Keratinocyte (primary cell): Measurements from ENCODE around the gene FNIP2. TPM values are rescaled to one million over a fixed set of nuclear protein-coding genes. Genes with fewer than 3 reads are reported as not detected.

Experiments
- DNase-seq: peaks from one replicate; pipeline ENCODE4 v3.0.0-alpha.2; 2011; ENCODE audit warnings: low read depth, missing footprints, low spot score
- FAIRE-seq: peaks from 2 replicates; lab custom pipeline; 2011; peaks lifted over from hg19 to GRCh38; lab: Jason Lieb, UNC
- H2AFZ ChIP-seq: 2 replicates; pipeline ENCODE4 v1.6.0; 2012; ENCODE audit warnings: low read length, control low read depth, inconsistent platforms; ENCODE audit not compliant: control insufficient read depth
- H3K27ac ChIP-seq: 2 replicates; pipeline ENCODE4 v1.5.1; 2011; ENCODE audit warnings: low read length; ENCODE audit not compliant: control insufficient read depth, insufficient read depth
- H3K27me3 ChIP-seq: 3 replicates; pipeline ENCODE4 v1.6.0; 2011; ENCODE audit warnings: low read length; ENCODE audit not compliant: control insufficient read depth, insufficient read depth; ENCODE audit errors: extremely low read depth
- H3K36me3 ChIP-seq, 2 experiments: 2 replicates in 1 of 2; 3 replicates in 1 of 2; pipeline ENCODE4 v1.5.1; 2011; ENCODE audit warnings: low read length in 2 of 2, mild to moderate bottlenecking in 1 of 2; ENCODE audit not compliant: control insufficient read depth in 2 of 2, insufficient read depth in 2 of 2; ENCODE audit errors: extremely low read depth in 1 of 2
- H3K4me1 ChIP-seq: 3 replicates; pipeline ENCODE4 v1.5.1; 2011; ENCODE audit warnings: low read length; ENCODE audit not compliant: control insufficient read depth, insufficient read depth; ENCODE audit errors: extremely low read depth
- H3K4me2 ChIP-seq: 3 replicates; pipeline ENCODE4 v1.6.0; 2011; ENCODE audit warnings: low read depth, low read length; ENCODE audit not compliant: control insufficient read depth, insufficient read depth; ENCODE audit errors: extremely low read depth
- H3K4me3 ChIP-seq, 3 experiments: fragments of 200-600 bp in 1 of 3; sonication (generic) in 1 of 3; 2 replicates in 2 of 3; 3 replicates in 1 of 3; pipeline ENCODE4 v1.5.1; 2011 to 2016; ENCODE audit warnings: low read length in 3 of 3, mild to moderate bottlenecking in 3 of 3, control low read depth in 2 of 3, inconsistent platforms in 1 of 3, low read depth in 1 of 3, mixed read lengths in 1 of 3, mixed run types in 1 of 3, moderate library complexity in 1 of 3; ENCODE audit not compliant: control insufficient read depth in 2 of 3, insufficient read depth in 2 of 3; ENCODE audit errors: extremely low read depth in 1 of 3
- H3K79me2 ChIP-seq: 2 replicates; pipeline ENCODE4 v1.6.0; 2012; ENCODE audit warnings: low read length; ENCODE audit not compliant: control insufficient read depth, insufficient read depth
- H3K9ac ChIP-seq: 3 replicates; pipeline ENCODE4 v1.6.0; 2011; ENCODE audit warnings: low read length; ENCODE audit not compliant: control insufficient read depth, insufficient read depth; ENCODE audit errors: extremely low read depth
- H3K9me1 ChIP-seq: 3 replicates; pipeline ENCODE4 v1.6.0; 2011; ENCODE audit warnings: low read length; ENCODE audit not compliant: control insufficient read depth, insufficient read depth; ENCODE audit errors: extremely low read depth
- H3K9me3 ChIP-seq: 2 replicates; pipeline ENCODE4 v1.5.1; 2012; ENCODE audit warnings: low read depth, low read length; ENCODE audit not compliant: control insufficient read depth
- H4K20me1 ChIP-seq: 3 replicates; pipeline ENCODE4 v1.6.0; 2011; ENCODE audit warnings: low read length; ENCODE audit not compliant: control insufficient read depth, insufficient read depth; ENCODE audit errors: extremely low read depth
- CTCF ChIP-seq, 3 experiments: IDR thresholded peaks in 1 of 3; conservative IDR thresholded peaks in 1 of 3; optimal IDR thresholded peaks in 1 of 3; 2 replicates in 2 of 3; 3 replicates in 1 of 3; pipeline versions ENCODE3 to v1.5.1; 2011; ENCODE audit warnings: low read length in 3 of 3, mild to moderate bottlenecking in 3 of 3, moderate library complexity in 2 of 3, control low read depth in 1 of 3, inconsistent platforms in 1 of 3; ENCODE audit not compliant: insufficient read depth in 2 of 3; ENCODE audit errors: extremely low read depth in 1 of 3
- EZH2 ChIP-seq: IDR thresholded peaks from one replicate; pipeline ENCODE4 v1.6.1; 2012; ENCODE audit warnings: inconsistent platforms, mild to moderate bottlenecking, low read length, moderate library complexity
- dilution Hi-C: fragments of 300-500 bp; cut with MboI; formaldehyde crosslinking; loops from one replicate; pipeline ENCODE4 v1.7.0; 2020; ENCODE audit warnings: low sequenced_read_pairs; ENCODE audit not compliant: extremely low pct_ligation_motif_present
- polyA plus RNA-seq, 5 experiments: library from polyadenylated mRNA; depleted of rRNA in 3 of 5; stranded (reverse) in 3 of 5; stranded (forward) in 1 of 5; unstranded in 1 of 5; fragments of >200 nt; gene quantifications; 1 replicate in 1 of 5; 2 replicates in 3 of 5; 3 replicates in 1 of 5; pipeline versions ENCODE4 v1.2.1 to v1.2.3, GENCODE V29; 2011 to 2012; ENCODE audit warnings: missing spikeins in 2 of 5, low read depth in 1 of 5, low replicate concordance in 1 of 5

Gene FNIP2
- polyA plus RNA-seq, 1 donor (not counting 4 experiments of a cell fraction or from before 2014, with no cell fraction given) = 6.2 TPM

GRCh38 chr4:158786955-158787354, 18.1 kb downstream of the FNIP2 start:
- H3K27ac ChIP-seq = no peak overlapping the region

GRCh38 chr4:158787709-158788475, 19.1 kb downstream of the FNIP2 start:
- Histone ChIP-seq H3K79me2 (peaks cover 8% of the 10 kb centered on the region), H3K9me3 (no peaks in the 10 kb centered on the region), H3K36me3 (no peaks in the 10 kb centered on the region), H3K4me3 (no peak overlapping the region), H3K9ac (no peak overlapping the region), H3K4me1 (peaks cover 10% of the 10 kb centered on the region), H3K4me2 (no peak overlapping the region), H3K27me3 (no peaks in the 10 kb centered on the region), H2AFZ (no peak overlapping the region), H4K20me1 (no peaks in the 10 kb centered on the region), H3K9me1 (no peaks in the 10 kb centered on the region), H3K27ac (no peak overlapping the region)
- DNase-seq (no peak), FAIRE-seq (no peak)
- no peak for TF ChIP-seq EZH2
- no peak for TF ChIP-seq CTCF (optimal IDR thresholded peaks at IDR 0.05 in 1 of 3, IDR thresholded peaks at IDR 0.05 in 1 of 3, conservative IDR thresholded peaks at IDR 0.05 in 1 of 3; ENCODE audit: extremely low read depth in 1 of 3, insufficient read depth in 2 of 3, low read length in 3 of 3)
- dilution Hi-C loops = no loop called here

More at GRCh38 chr4:158786955-158787354, 18.1 kb downstream of the FNIP2 start:
- FAIRE-seq (no peak), DNase-seq (no peak)
- Histone ChIP-seq H3K9me1 (no peaks in the 10 kb centered on the region), H3K36me3 (no peaks in the 10 kb centered on the region), H3K4me1 (peaks cover 17% of the 10 kb centered on the region), H3K4me2 (no peak overlapping the region), H2AFZ (no peak overlapping the region), H3K9ac (no peak overlapping the region), H3K9me3 (no peaks in the 10 kb centered on the region), H4K20me1 (no peaks in the 10 kb centered on the region), H3K79me2 (peaks cover 8% of the 10 kb centered on the region), H3K27me3 (no peaks in the 10 kb centered on the region), H3K4me3 (no peak overlapping the region)
- TF ChIP-seq CTCF (optimal IDR thresholded peaks at IDR 0.05 in 1 of 3, IDR thresholded peaks at IDR 0.05 in 1 of 3, conservative IDR thresholded peaks at IDR 0.05 in 1 of 3; ENCODE audit: extremely low read depth in 1 of 3, insufficient read depth in 2 of 3, low read length in 3 of 3) = no peak
- no peak for TF ChIP-seq EZH2
- dilution Hi-C loops = no loop called here
